GM23248 (cell line): ENCODE results near the gene SLC8A2.
"Not testable (repeated sequence)": the region's sequence is repeated elsewhere in the genome, so short reads cannot be mapped to it uniquely, and the experiment has no call there.

Source experiments
- EZH2 ChIP-seq: fragments of 200-600 bp; sonication (generic); IDR thresholded peaks from 2 replicates; pipeline ENCODE4 v1.6.1; 2018; ENCODE audit warnings: antibody characterized with exemption, mild to moderate bottlenecking; ENCODE audit not compliant: insufficient read depth, poor library complexity, severe bottlenecking
- EZH2phosphoT487 ChIP-seq: fragments of 200-600 bp; sonication (generic); IDR thresholded peaks from 2 replicates; pipeline ENCODE4 v1.6.1; 2018; ENCODE audit warnings: antibody characterized with exemption, moderate library complexity, mild to moderate bottlenecking, low read depth; ENCODE audit not compliant: insufficient read depth

- TF ChIP-seq EZH2, EZH2phosphoT487: not testable (repeated sequence)
These were observed 87.8 kb downstream of the SLC8A2 start for GRCh38 chr19:47383890-47384289.
